HEK293 (cell line): ENCODE measurements around the gene CHMP4B.

Experiments
- CTCF ChIA-PET: fragments of 350-600 bp; formaldehyde crosslinking; extraction: SDS; loops from one replicate; lab custom pipeline; 2021; ENCODE audit warnings: antibody characterized with exemption; lab: Yijun Ruan, JAX
- POLR2A ChIA-PET: fragments of 300-600 bp; formaldehyde crosslinking; extraction: SDS; loops from one replicate; lab custom pipeline; 2020; ENCODE audit warnings: antibody characterized with exemption, inconsistent platforms; lab: Yijun Ruan, JAX
- H3K27ac ChIP-seq: fragments of 200-500 bp; sonication (Bioruptor generic); 2 replicates; pipeline ENCODE4 v1.5.1; 2014; ENCODE audit warnings: low read depth, low read length, control low read depth, inconsistent platforms; ENCODE audit errors: extremely low read depth
- H3K36me3 ChIP-seq, 2 experiments: fragments of 200-500 bp in 1 of 2; sonication (Bioruptor generic) in 1 of 2; 1 replicate in 1 of 2; 2 replicates in 1 of 2; pipeline ENCODE4 v1.5.1; 2014 to 2017; ENCODE audit warnings: inconsistent platforms in 2 of 2, low read length in 2 of 2; ENCODE audit not compliant: control insufficient read depth in 2 of 2, insufficient read depth in 1 of 2
- H3K4me1 ChIP-seq: fragments of 200-500 bp; sonication (Bioruptor generic); 2 replicates; pipeline ENCODE4 v1.5.1; 2014; ENCODE audit warnings: mild to moderate bottlenecking, low read length, inconsistent platforms; ENCODE audit not compliant: control insufficient read depth, insufficient read depth
- H3K4me3 ChIP-seq: 2 replicates; pipeline ENCODE4 v1.5.1; 2011; ENCODE audit warnings: low read depth, mild to moderate bottlenecking, control low read depth, low read length, moderate library complexity
- H3K9me3 ChIP-seq: fragments of 200-500 bp; sonication (Bioruptor generic); 2 replicates; pipeline ENCODE4 v1.5.1; 2014; ENCODE audit warnings: low read depth, low read length, inconsistent platforms; ENCODE audit not compliant: control insufficient read depth, insufficient read depth
- GLI4 ChIP-seq: fragments of 450-650 bp; formaldehyde crosslinking; IDR thresholded peaks from 2 replicates; pipeline ENCODE4 v1.5.1; 2016; ENCODE audit warnings: missing biosample characterization, missing genetic modification characterization
- GLIS2 ChIP-seq: fragments of 450-650 bp; formaldehyde crosslinking; IDR thresholded peaks from 2 replicates; pipeline ENCODE4 v1.5.1; 2016; ENCODE audit warnings: missing biosample characterization, missing genetic modification characterization
- ZBTB20 ChIP-seq: fragments of 450-650 bp; formaldehyde crosslinking; IDR thresholded peaks from 2 replicates; pipeline ENCODE4 v1.5.1; 2016; ENCODE audit warnings: missing biosample characterization, missing genetic modification characterization
- ZNF214 ChIP-seq: fragments of 450-650 bp; formaldehyde crosslinking; IDR thresholded peaks from 2 replicates; pipeline ENCODE4 v1.5.1; 2017; ENCODE audit warnings: missing biosample characterization, mild to moderate bottlenecking, missing genetic modification characterization, borderline replicate concordance
- ZNF239 ChIP-seq: fragments of 450-650 bp; formaldehyde crosslinking; IDR thresholded peaks from 2 replicates; pipeline ENCODE4 v1.5.1; 2016; ENCODE audit warnings: missing biosample characterization, missing genetic modification characterization
- ZNF548 ChIP-seq: fragments of 450-650 bp; formaldehyde crosslinking; IDR thresholded peaks from 2 replicates; pipeline ENCODE4 v1.5.1; 2016; ENCODE audit warnings: missing biosample characterization, missing genetic modification characterization
- ZNF571 ChIP-seq: fragments of 450-650 bp; formaldehyde crosslinking; IDR thresholded peaks from 2 replicates; pipeline ENCODE4 v1.5.0; 2017; ENCODE audit warnings: missing biosample characterization, missing genetic modification characterization
- ZNF701 ChIP-seq: fragments of 450-650 bp; formaldehyde crosslinking; IDR thresholded peaks from 2 replicates; pipeline ENCODE4 v1.5.1; 2016; ENCODE audit warnings: missing biosample characterization, missing genetic modification characterization
- ZNF76 ChIP-seq: fragments of 450-650 bp; formaldehyde crosslinking; IDR thresholded peaks from 2 replicates; pipeline ENCODE4; 2016; ENCODE audit warnings: low read depth, missing biosample characterization, missing genetic modification characterization, borderline replicate concordance
- TF ChIP-seq, protein P1 (sequence below): fragments of 450-650 bp; formaldehyde crosslinking; IDR thresholded peaks from 2 replicates; pipeline ENCODE4 v1.5.1; 2016; ENCODE audit warnings: missing biosample characterization, missing genetic modification characterization
- TF ChIP-seq, protein P2 (sequence below): fragments of 450-650 bp; formaldehyde crosslinking; IDR thresholded peaks from 2 replicates; pipeline ENCODE4 v1.5.1; 2016; ENCODE audit warnings: missing biosample characterization, missing genetic modification characterization, borderline replicate concordance
- TF ChIP-seq, protein P3 (sequence below): fragments of 450-650 bp; formaldehyde crosslinking; IDR thresholded peaks from 2 replicates; pipeline ENCODE4 v1.5.0; 2017; ENCODE audit warnings: missing biosample characterization, missing genetic modification characterization, borderline replicate concordance
- TF ChIP-seq, protein P4 (sequence below): fragments of 450-650 bp; formaldehyde crosslinking; IDR thresholded peaks from 2 replicates; pipeline ENCODE4 v1.5.1; 2017; ENCODE audit warnings: missing biosample characterization, missing genetic modification characterization
- TF ChIP-seq, protein P5 (sequence below): fragments of 450-650 bp; IDR thresholded peaks from 2 replicates; pipeline ENCODE4 v1.5.1; 2018; ENCODE audit warnings: missing biosample characterization, missing genetic modification characterization
- TF ChIP-seq, protein P6 (sequence below): IDR thresholded peaks from 2 replicates; pipeline ENCODE4 v1.6.1; 2011; ENCODE audit warnings: mild to moderate bottlenecking, low read depth, low read length, borderline replicate concordance
- TF ChIP-seq, protein P7 (sequence below): fragments of 450-650 bp; formaldehyde crosslinking; IDR thresholded peaks from 2 replicates; pipeline ENCODE4 v1.5.1; 2017; ENCODE audit warnings: missing biosample characterization, missing genetic modification characterization
- TF ChIP-seq, protein P8 (sequence below): fragments of 450-650 bp; formaldehyde crosslinking; IDR thresholded peaks from 2 replicates; pipeline ENCODE4 v1.5.1; 2016; ENCODE audit warnings: missing biosample characterization, missing genetic modification characterization

Gene CHMP4B

DNA sequence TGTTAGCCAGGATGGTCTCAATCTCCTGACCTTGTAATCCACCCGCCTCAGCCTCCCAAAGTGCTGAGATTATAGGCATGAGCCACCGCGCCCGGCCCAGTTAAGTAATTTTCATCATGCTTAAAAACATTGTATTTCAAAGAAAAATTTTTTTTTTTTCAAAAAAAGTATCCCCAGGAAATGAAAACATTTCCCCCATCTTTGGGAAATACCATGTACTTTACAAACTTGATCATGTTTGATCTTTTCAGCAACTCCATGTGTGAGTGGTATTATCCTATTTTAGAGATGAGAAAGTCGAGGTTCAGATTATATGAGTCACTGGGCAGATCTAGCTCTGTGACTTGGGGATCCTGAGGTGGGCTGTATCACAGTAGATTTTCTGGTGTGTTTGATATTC lies 11.8 kb downstream of the CHMP4B start:
- H3K4me3 ChIP-seq: no peak overlapping the region
- no peaks in the 10 kb centered on the region for H3K36me3 ChIP-seq
- CTCF ChIA-PET: no interaction called here
- no peak overlapping the region for H3K27ac ChIP-seq
- TF ChIP-seq ZNF571 (tag by site-specific recombination) (no peak), ZNF76 (no peak), GLI4 (tag by site-specific recombination) (no peak), ZNF701 (tag by site-specific recombination) (no peak), ZBTB20 (tag by site-specific recombination) (no peak), ZNF548 (tag by site-specific recombination) (no peak), ZNF239 (tag by site-specific recombination) (no peak), GLIS2 (no peak), ZNF214 (tag by site-specific recombination) (no peak)
- TF ChIP-seq, protein P1, sequence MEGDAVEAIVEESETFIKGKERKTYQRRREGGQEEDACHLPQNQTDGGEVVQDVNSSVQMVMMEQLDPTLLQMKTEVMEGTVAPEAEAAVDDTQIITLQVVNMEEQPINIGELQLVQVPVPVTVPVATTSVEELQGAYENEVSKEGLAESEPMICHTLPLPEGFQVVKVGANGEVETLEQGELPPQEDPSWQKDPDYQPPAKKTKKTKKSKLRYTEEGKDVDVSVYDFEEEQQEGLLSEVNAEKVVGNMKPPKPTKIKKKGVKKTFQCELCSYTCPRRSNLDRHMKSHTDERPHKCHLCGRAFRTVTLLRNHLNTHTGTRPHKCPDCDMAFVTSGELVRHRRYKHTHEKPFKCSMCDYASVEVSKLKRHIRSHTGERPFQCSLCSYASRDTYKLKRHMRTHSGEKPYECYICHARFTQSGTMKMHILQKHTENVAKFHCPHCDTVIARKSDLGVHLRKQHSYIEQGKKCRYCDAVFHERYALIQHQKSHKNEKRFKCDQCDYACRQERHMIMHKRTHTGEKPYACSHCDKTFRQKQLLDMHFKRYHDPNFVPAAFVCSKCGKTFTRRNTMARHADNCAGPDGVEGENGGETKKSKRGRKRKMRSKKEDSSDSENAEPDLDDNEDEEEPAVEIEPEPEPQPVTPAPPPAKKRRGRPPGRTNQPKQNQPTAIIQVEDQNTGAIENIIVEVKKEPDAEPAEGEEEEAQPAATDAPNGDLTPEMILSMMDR (tag by site-specific recombination): no peak
- TF ChIP-seq, protein P2, sequence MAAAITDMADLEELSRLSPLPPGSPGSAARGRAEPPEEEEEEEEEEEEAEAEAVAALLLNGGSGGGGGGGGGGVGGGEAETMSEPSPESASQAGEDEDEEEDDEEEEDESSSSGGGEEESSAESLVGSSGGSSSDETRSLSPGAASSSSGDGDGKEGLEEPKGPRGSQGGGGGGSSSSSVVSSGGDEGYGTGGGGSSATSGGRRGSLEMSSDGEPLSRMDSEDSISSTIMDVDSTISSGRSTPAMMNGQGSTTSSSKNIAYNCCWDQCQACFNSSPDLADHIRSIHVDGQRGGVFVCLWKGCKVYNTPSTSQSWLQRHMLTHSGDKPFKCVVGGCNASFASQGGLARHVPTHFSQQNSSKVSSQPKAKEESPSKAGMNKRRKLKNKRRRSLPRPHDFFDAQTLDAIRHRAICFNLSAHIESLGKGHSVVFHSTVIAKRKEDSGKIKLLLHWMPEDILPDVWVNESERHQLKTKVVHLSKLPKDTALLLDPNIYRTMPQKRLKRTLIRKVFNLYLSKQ: no peak
- TF ChIP-seq, protein P3, sequence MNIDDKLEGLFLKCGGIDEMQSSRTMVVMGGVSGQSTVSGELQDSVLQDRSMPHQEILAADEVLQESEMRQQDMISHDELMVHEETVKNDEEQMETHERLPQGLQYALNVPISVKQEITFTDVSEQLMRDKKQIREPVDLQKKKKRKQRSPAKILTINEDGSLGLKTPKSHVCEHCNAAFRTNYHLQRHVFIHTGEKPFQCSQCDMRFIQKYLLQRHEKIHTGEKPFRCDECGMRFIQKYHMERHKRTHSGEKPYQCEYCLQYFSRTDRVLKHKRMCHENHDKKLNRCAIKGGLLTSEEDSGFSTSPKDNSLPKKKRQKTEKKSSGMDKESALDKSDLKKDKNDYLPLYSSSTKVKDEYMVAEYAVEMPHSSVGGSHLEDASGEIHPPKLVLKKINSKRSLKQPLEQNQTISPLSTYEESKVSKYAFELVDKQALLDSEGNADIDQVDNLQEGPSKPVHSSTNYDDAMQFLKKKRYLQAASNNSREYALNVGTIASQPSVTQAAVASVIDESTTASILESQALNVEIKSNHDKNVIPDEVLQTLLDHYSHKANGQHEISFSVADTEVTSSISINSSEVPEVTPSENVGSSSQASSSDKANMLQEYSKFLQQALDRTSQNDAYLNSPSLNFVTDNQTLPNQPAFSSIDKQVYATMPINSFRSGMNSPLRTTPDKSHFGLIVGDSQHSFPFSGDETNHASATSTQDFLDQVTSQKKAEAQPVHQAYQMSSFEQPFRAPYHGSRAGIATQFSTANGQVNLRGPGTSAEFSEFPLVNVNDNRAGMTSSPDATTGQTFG (tag by site-specific recombination): no peak
- TF ChIP-seq, protein P4, sequence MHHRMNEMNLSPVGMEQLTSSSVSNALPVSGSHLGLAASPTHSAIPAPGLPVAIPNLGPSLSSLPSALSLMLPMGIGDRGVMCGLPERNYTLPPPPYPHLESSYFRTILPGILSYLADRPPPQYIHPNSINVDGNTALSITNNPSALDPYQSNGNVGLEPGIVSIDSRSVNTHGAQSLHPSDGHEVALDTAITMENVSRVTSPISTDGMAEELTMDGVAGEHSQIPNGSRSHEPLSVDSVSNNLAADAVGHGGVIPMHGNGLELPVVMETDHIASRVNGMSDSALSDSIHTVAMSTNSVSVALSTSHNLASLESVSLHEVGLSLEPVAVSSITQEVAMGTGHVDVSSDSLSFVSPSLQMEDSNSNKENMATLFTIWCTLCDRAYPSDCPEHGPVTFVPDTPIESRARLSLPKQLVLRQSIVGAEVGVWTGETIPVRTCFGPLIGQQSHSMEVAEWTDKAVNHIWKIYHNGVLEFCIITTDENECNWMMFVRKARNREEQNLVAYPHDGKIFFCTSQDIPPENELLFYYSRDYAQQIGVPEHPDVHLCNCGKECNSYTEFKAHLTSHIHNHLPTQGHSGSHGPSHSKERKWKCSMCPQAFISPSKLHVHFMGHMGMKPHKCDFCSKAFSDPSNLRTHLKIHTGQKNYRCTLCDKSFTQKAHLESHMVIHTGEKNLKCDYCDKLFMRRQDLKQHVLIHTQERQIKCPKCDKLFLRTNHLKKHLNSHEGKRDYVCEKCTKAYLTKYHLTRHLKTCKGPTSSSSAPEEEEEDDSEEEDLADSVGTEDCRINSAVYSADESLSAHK (tag by site-specific recombination): no peak
- TF ChIP-seq, protein P5, sequence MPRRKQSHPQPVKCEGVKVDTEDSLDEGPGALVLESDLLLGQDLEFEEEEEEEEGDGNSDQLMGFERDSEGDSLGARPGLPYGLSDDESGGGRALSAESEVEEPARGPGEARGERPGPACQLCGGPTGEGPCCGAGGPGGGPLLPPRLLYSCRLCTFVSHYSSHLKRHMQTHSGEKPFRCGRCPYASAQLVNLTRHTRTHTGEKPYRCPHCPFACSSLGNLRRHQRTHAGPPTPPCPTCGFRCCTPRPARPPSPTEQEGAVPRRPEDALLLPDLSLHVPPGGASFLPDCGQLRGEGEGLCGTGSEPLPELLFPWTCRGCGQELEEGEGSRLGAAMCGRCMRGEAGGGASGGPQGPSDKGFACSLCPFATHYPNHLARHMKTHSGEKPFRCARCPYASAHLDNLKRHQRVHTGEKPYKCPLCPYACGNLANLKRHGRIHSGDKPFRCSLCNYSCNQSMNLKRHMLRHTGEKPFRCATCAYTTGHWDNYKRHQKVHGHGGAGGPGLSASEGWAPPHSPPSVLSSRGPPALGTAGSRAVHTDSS (tag by site-specific recombination): no peak
- TF ChIP-seq, protein P6, sequence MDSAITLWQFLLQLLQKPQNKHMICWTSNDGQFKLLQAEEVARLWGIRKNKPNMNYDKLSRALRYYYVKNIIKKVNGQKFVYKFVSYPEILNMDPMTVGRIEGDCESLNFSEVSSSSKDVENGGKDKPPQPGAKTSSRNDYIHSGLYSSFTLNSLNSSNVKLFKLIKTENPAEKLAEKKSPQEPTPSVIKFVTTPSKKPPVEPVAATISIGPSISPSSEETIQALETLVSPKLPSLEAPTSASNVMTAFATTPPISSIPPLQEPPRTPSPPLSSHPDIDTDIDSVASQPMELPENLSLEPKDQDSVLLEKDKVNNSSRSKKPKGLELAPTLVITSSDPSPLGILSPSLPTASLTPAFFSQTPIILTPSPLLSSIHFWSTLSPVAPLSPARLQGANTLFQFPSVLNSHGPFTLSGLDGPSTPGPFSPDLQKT: no peak
- TF ChIP-seq, protein P7, sequence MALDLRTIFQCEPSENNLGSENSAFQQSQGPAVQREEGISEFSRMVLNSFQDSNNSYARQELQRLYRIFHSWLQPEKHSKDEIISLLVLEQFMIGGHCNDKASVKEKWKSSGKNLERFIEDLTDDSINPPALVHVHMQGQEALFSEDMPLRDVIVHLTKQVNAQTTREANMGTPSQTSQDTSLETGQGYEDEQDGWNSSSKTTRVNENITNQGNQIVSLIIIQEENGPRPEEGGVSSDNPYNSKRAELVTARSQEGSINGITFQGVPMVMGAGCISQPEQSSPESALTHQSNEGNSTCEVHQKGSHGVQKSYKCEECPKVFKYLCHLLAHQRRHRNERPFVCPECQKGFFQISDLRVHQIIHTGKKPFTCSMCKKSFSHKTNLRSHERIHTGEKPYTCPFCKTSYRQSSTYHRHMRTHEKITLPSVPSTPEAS (tag by site-specific recombination): no peak
- TF ChIP-seq, protein P8, sequence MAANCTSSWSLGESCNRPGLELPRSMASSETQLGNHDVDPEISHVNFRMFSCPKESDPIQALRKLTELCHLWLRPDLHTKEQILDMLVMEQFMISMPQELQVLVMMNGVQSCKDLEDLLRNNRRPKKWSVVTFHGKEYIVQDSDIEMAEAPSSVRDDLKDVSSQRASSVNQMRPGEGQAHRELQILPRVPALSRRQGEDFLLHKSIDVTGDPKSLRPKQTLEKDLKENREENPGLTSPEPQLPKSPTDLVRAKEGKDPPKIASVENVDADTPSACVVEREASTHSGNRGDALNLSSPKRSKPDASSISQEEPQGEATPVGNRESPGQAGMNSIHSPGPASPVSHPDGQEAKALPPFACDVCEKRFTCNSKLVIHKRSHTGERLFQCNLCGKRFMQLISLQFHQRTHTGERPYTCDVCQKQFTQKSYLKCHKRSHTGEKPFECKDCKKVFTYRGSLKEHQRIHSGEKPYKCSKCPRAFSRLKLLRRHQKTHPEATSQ (tag by site-specific recombination): no peak
- H3K4me1 ChIP-seq: peaks cover 4% of the 10 kb centered on the region; the same call in 1 of the 2 replicates
- no peaks in the 10 kb centered on the region for H3K9me3 ChIP-seq
- POLR2A ChIA-PET: no interaction called here
